K562 (cell line): ENCODE data around the gene SORT1. TPM values are rescaled to one million over a fixed set of nuclear protein-coding genes. Genes with fewer than 3 reads are reported as not detected.
A peak's percentile ranks its signal among the peaks of the same experiment; 100 is the strongest.

Experiments
- ATAC-seq: fragments of 200-7000 bp; cut with Tn5 transposase; 3 replicates; pipeline ENCODE4 v1.9.1; 2020; ENCODE audit warnings: moderate library complexity
- BruUV-seq: library from RNA; stranded (reverse); fragments of 400-500 nt; replicated peaks from 2 replicates; lab custom pipeline; 2021; lab: Mats Ljungman, UMichigan
- CTCF ChIA-PET: fragments of 300-600 bp; formaldehyde crosslinking; extraction: SDS; loops from one replicate; lab custom pipeline; 2021; ENCODE audit warnings: low intra/inter-chr PET ratio; lab: Yijun Ruan, JAX
- POLR2A ChIA-PET: fragments of 300-600, 350-650 bp; sonication (Branson Sonifier 250); formaldehyde crosslinking; extraction: SDS; loops from one replicate; lab custom pipeline; 2021; ENCODE audit warnings: antibody characterized with exemption, inconsistent platforms; lab: Yijun Ruan, JAX
- DNase-seq, 4 experiments: peaks; one replicate each; pipeline versions ENCODE4 v3.0.0 to v3.0.0-alpha.2; 2011 to 2018; ENCODE audit warnings: low spot score in 3 of 4, mixed read lengths in 3 of 4; ENCODE audit errors: extremely low read depth in 1 of 4
- FAIRE-seq: peaks from 2 replicates; lab custom pipeline; 2011; peaks lifted over from hg19 to GRCh38; lab: Jason Lieb, UNC
- H2AFZ ChIP-seq: 2 replicates; pipeline ENCODE4 v1.6.0; 2011; ENCODE audit warnings: low read depth, low read length, control low read depth, inconsistent platforms
- H3K27ac ChIP-seq: fragments of 200-600 bp; 3 replicates; pipeline ENCODE4 v1.8.0; 2011; ENCODE audit warnings: low read depth, mild to moderate bottlenecking, control low read depth, inconsistent platforms, low read length, moderate library complexity, mixed read lengths; ENCODE audit errors: extremely low read depth
- H3K27me3 ChIP-seq, 2 experiments: fragments of 300-600 bp in 1 of 2; 2 replicates in 1 of 2; 3 replicates in 1 of 2; pipeline versions ENCODE4 v1.6.0 to v1.8.0; 2011; ENCODE audit warnings: inconsistent platforms in 2 of 2, low read length in 2 of 2, mild to moderate bottlenecking in 1 of 2, mixed read lengths in 1 of 2, moderate library complexity in 1 of 2; ENCODE audit not compliant: control insufficient read depth in 2 of 2, insufficient read depth in 2 of 2
- H3K36me3 ChIP-seq: fragments of 300-600 bp; 3 replicates; pipeline ENCODE4 v1.8.0; 2011; ENCODE audit warnings: mild to moderate bottlenecking, low read length, inconsistent platforms; ENCODE audit not compliant: control insufficient read depth, insufficient read depth
- H3K4me1 ChIP-seq, 2 experiments: fragments of 200-600 bp in 1 of 2; replicated peaks in 1 of 2; 2 replicates in 1 of 2; 3 replicates in 1 of 2; pipeline versions ENCODE4 v1.5.1 to v1.8.0; 2011; ENCODE audit warnings: inconsistent platforms in 2 of 2, low read length in 2 of 2, mild to moderate bottlenecking in 1 of 2, mixed read lengths in 1 of 2, moderate library complexity in 1 of 2; ENCODE audit not compliant: control insufficient read depth in 2 of 2, insufficient read depth in 2 of 2
- H3K4me2 ChIP-seq: 2 replicates; pipeline ENCODE4 v1.6.1; 2011; ENCODE audit warnings: low read length, control low read depth, inconsistent platforms, mixed read lengths; ENCODE audit not compliant: insufficient read depth
- H3K4me3 ChIP-seq: fragments of 200-600 bp; sonication (generic), shearing (Covaris generic); 2 replicates; pipeline ENCODE4 v1.5.1; 2016; ENCODE audit warnings: control low read depth, inconsistent platforms
- H3K79me2 ChIP-seq: fragments of 200-600 bp; 3 replicates; pipeline ENCODE4 v1.8.0; 2011; ENCODE audit warnings: low read length, inconsistent platforms; ENCODE audit not compliant: control insufficient read depth, insufficient read depth
- H3K9ac ChIP-seq, 2 experiments: 2 replicates each; pipeline versions ENCODE4 v1.6.0 to v1.6.1; 2011; ENCODE audit warnings: low read depth in 2 of 2, low read length in 2 of 2, control low read depth in 1 of 2, inconsistent platforms in 1 of 2, mild to moderate bottlenecking in 1 of 2, mixed read lengths in 1 of 2; ENCODE audit not compliant: insufficient read depth in 1 of 2
- H3K9me1 ChIP-seq: one replicate; pipeline ENCODE4 v1.6.0; 2011; ENCODE audit warnings: inconsistent platforms, mild to moderate bottlenecking, low read length, moderate library complexity; ENCODE audit not compliant: control insufficient read depth, insufficient read depth
- H3K9me3 ChIP-seq: replicated peaks from 2 replicates; pipeline ENCODE4 v1.5.1; 2011; ENCODE audit warnings: low read depth, low read length, inconsistent platforms; ENCODE audit not compliant: control insufficient read depth, insufficient read depth
- H4K20me1 ChIP-seq: replicated peaks from 2 replicates; pipeline ENCODE4 v1.6.1; 2011; ENCODE audit warnings: low read length, inconsistent platforms, mixed read lengths; ENCODE audit not compliant: control insufficient read depth, insufficient read depth
- BCOR ChIP-seq: fragments of 450-650 bp; IDR thresholded peaks from 2 replicates; pipeline ENCODE4 v1.6.1; 2016
- EGR1 ChIP-seq: fragments of 450-650 bp; conservative IDR thresholded peaks from 2 replicates; pipeline ENCODE4 v1.6.1; 2017; ENCODE audit warnings: mild to moderate bottlenecking
- GTF2F1 ChIP-seq: IDR thresholded peaks from 2 replicates; pipeline ENCODE4 v1.6.1; 2011; ENCODE audit warnings: low read depth, low read length, improper control_type of control experiment
- KLF6 ChIP-seq: fragments of 250-450 bp; sonication (Bioruptor Pico); IDR thresholded peaks from 2 replicates; pipeline ENCODE4 v1.4.0; 2020; ENCODE audit warnings: mild to moderate bottlenecking, moderate library complexity, borderline replicate concordance
- MTA3 ChIP-seq: fragments of 450-650 bp; formaldehyde crosslinking; IDR thresholded peaks from 2 replicates; pipeline ENCODE4 v1.6.1; 2017; ENCODE audit warnings: mild to moderate bottlenecking, borderline replicate concordance
- PHB ChIP-seq: fragments of 250-450 bp; sonication (Bioruptor Pico); IDR thresholded peaks from 2 replicates; pipeline ENCODE4 v1.5.0; 2021
- POLR2AphosphoS5 ChIP-seq: IDR thresholded peaks from 2 replicates; pipeline ENCODE4 v1.6.1; 2011; ENCODE audit warnings: mild to moderate bottlenecking, low read depth, low read length, moderate library complexity; ENCODE audit not compliant: control insufficient read depth, insufficient read depth
- RCOR1 ChIP-seq, 2 experiments: IDR thresholded peaks; 2 replicates each; pipeline ENCODE4 v1.6.1; 2012; ENCODE audit warnings: low read depth in 2 of 2, low read length in 2 of 2, borderline replicate concordance in 1 of 2, improper control_type of control experiment in 1 of 2
- RFX5 ChIP-seq: IDR thresholded peaks from 2 replicates; pipeline ENCODE4 v1.6.1; 2011; ENCODE audit warnings: low read depth, mild to moderate bottlenecking, improper control_type of control experiment, low read length
- SAFB2 ChIP-seq: fragments of 200-400 bp; formaldehyde crosslinking; IDR thresholded peaks from 2 replicates; pipeline ENCODE4 v1.6.1; 2018; ENCODE audit warnings: borderline replicate concordance, low read length, low read depth, moderate library complexity; ENCODE audit not compliant: severe bottlenecking
- SMAD2 ChIP-seq: fragments of 150-350 bp; IDR thresholded peaks from 2 replicates; pipeline ENCODE4 v1.6.1; 2014; ENCODE audit warnings: low read depth, mild to moderate bottlenecking, low read length
- SRSF1 ChIP-seq: fragments of 200-400 bp; formaldehyde crosslinking; IDR thresholded peaks from 2 replicates; pipeline ENCODE4 v1.6.1; 2017; ENCODE audit warnings: mild to moderate bottlenecking, low read depth, low read length, moderate library complexity
- SRSF9 ChIP-seq: fragments of 200-400 bp; formaldehyde crosslinking; IDR thresholded peaks from 2 replicates; pipeline ENCODE4 v1.6.1; 2017; ENCODE audit warnings: low read depth, low read length, borderline replicate concordance
- TCF3 ChIP-seq: sonication (generic); formaldehyde crosslinking; IDR thresholded peaks from 2 replicates; pipeline ENCODE4 v1.4.0; 2020; ENCODE audit warnings: mild to moderate bottlenecking, missing genetic modification reagents
- ZNF23 ChIP-seq: fragments of 250-450 bp; sonication (Bioruptor Pico); IDR thresholded peaks from 2 replicates; pipeline ENCODE4 v1.4.0; 2020; ENCODE audit warnings: mild to moderate bottlenecking
- ZNF408 ChIP-seq: fragments of 250-450 bp; sonication (Bioruptor Pico); IDR thresholded peaks from 2 replicates; pipeline ENCODE4 v1.4.0; 2020; ENCODE audit warnings: low read depth, mild to moderate bottlenecking, moderate library complexity
- ZNF444 ChIP-seq: fragments of 250-450 bp; sonication (Bioruptor Pico); IDR thresholded peaks from 2 replicates; pipeline ENCODE4 v1.4.0; 2020; ENCODE audit warnings: mild to moderate bottlenecking, moderate library complexity
- ZNF668 ChIP-seq: fragments of 250-450 bp; sonication (Bioruptor Pico); IDR thresholded peaks from 2 replicates; pipeline ENCODE4 v1.8.0; 2022; ENCODE audit warnings: mild to moderate bottlenecking, inconsistent platforms
- WGBS: fragments of 100-300 bp; shearing (Covaris generic); methylation state at CpG from one replicate; pipeline ENCODE4 v1.1.6; 2016; ENCODE audit warnings: low coverage, mixed read lengths; ENCODE audit not compliant: insufficient coverage; ENCODE audit errors: missing lambda C conversion rate; 5-methylcytosine and 5-hydroxymethylcytosine counted together
- in situ Hi-C: fragments of 300-500 bp; cut with MboI; formaldehyde crosslinking; loops from 4 replicates; pipeline ENCODE4 v1.15.0; 2018; ENCODE audit warnings: inconsistent platforms, mixed read lengths
- intact Hi-C: fragments of 100-400 bp; cut with micrococcal nuclease; formaldehyde crosslinking; loops from 2 replicates; pipeline ENCODE4 v1.14.2; 2022
- polyA plus RNA-seq, 8 experiments: library from polyadenylated mRNA; depleted of rRNA in 4 of 8; stranded (reverse) in 5 of 8; unstranded in 3 of 8; fragments of >200 nt; fragmentation: Nextera tagmentation in 2 of 8; fragmentation: Illumina TruSeq in 1 of 8; extraction: Ambion mirVana in 2 of 8; extraction: Trizol in 1 of 8; gene quantifications; 2 replicates each; pipeline versions ENCODE4 v1.2.1 to v1.2.3, GENCODE V29; 2011 to 2014; ENCODE audit warnings: inconsistent platforms in 1 of 8, missing spikeins in 1 of 8
- total RNA-seq, 7 experiments: library from RNA; depleted of rRNA in 6 of 7; stranded (reverse); fragments of >200 nt in 6 of 7; fragmentation: Illumina TruSeq in 2 of 7; extraction: Trizol in 2 of 7; gene quantifications; 2 replicates each; pipeline versions ENCODE4 v1.2.1 to v1.2.3, GENCODE V29; 2011 to 2021; ENCODE audit warnings: low replicate concordance in 1 of 7
- TF ChIP-seq, protein P1 (sequence below): fragments of 450-650 bp; formaldehyde crosslinking; conservative IDR thresholded peaks from 2 replicates; pipeline ENCODE4 v1.4.0; 2022; ENCODE audit warnings: mild to moderate bottlenecking, missing genetic modification characterization
- TF ChIP-seq, protein P2 (sequence below): IDR thresholded peaks from 3 replicates; pipeline ENCODE4 v1.6.1; 2011; ENCODE audit warnings: borderline replicate concordance, mild to moderate bottlenecking, moderate library complexity; ENCODE audit not compliant: insufficient read length; ENCODE audit errors: extremely low read depth

The SORT1 gene
- total and polyA plus RNA-seq, 9 of the 15 experiments (the other 6 are each of a cell fraction or from before 2014, with no cell fraction given): 27.4 to 112 (median 65.0) TPM

DNA sequence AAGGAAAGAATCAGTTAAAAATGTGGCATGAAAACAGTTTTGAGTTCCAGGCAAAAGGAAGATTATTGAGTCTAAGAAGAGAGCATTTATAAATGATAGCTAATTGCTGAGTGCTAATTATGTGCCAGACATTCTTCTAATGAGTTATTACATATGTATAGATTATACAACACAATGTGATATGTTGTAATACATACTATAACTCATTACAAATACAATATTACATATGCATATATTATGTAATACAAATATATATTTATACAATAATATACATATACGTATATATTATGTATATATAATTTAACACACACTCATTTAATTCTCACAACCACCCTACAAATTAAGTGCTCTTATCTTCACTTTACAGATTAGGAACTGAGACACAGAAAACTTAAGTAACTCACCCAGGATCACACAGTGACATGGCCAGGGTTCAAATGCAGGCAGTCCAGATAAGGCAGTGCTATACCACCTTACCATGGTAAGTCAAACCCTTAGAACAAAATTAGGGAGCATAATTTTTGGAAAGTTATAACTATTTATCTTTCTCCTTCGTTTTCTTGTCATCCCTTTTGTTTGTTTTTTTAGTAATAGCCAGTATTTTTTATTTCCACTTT, 4.0 kb downstream of the SORT1 start:
- peak overlapping the region; percentile 92 for H3K27ac ChIP-seq
- peak overlapping the region; percentile 75 for H2AFZ ChIP-seq
- ATAC-seq: no peak
- peaks cover 41 to 70% of the 10 kb centered on the region in 2 experiments for H3K4me1 ChIP-seq
- ChIA-PET POLR2A (interaction anchor here (0.7 to 1.9 kb wide), 4 partner anchors 8 to 104 kb away, joined by 3 to 5 read pairs (median 3); no protein-coding TSS in a partner anchor), CTCF (no interaction called here)
- H3K27me3 ChIP-seq: no peaks in the 10 kb centered on the region
- intact Hi-C loops: loop anchor here (1.0 kb wide), 1 partner anchor 192 kb away; no protein-coding TSS in a partner anchor
- no peaks in the 10 kb centered on the region for H3K9me3 ChIP-seq
- in situ Hi-C loops: no loop called here
- H3K9me1 ChIP-seq: no peaks in the 10 kb centered on the region
- peak overlapping the region; percentile 35 for H3K4me3 ChIP-seq
- FAIRE-seq: no peak
- no peaks in the 10 kb centered on the region for H4K20me1 ChIP-seq
- H3K79me2 ChIP-seq: peaks cover 88% of the 10 kb centered on the region
- WGBS: 5% methylated on average over 2 of the region's 2 CpGs
- peak overlapping the region; percentile 93 for H3K4me2 ChIP-seq
- peak overlapping the region in 1 of 2 experiments; percentile 86; a peak in 2 of 4 replicates for H3K9ac ChIP-seq
- H3K36me3 ChIP-seq: peaks cover 22% of the 10 kb centered on the region
- BruUV-seq: no TSS peak
- peak in 1 of 4 experiments; percentile 59 for DNase-seq
- TF ChIP-seq ZNF444 (CRISPR knock-in tag) (no peak), BCOR (peak; percentile 73; the same call in 1 of the 2 replicates), SRSF9 (no peak), GTF2F1 (no peak), TCF3 (0 out of 2 replicates have a peak, but pooled peaks have one; percentile 12), MTA3 (no peak), SRSF1 (no peak), RFX5 (peak; percentile 58; the same call in 1 of the 2 replicates), ZNF23 (CRISPR knock-in tag) (no peak), KLF6 (CRISPR knock-in tag) (no peak), ZNF668 (CRISPR knock-in tag) (no peak), POLR2AphosphoS5 (no peak), EGR1 (no peak), SMAD2 (no peak), SAFB2 (no peak), PHB (CRISPR knock-in tag) (no peak), ZNF408 (CRISPR knock-in tag) (no peak), RCOR1 (IDR thresholded peaks at IDR 0.05; ENCODE audit: borderline replicate concordance in 1 of 2, low read depth in 2 of 2, low read length in 2 of 2) (peak in 1 of 2 experiments; percentile 59; a peak in 1 of 4 replicates)
- TF ChIP-seq, protein P1, sequence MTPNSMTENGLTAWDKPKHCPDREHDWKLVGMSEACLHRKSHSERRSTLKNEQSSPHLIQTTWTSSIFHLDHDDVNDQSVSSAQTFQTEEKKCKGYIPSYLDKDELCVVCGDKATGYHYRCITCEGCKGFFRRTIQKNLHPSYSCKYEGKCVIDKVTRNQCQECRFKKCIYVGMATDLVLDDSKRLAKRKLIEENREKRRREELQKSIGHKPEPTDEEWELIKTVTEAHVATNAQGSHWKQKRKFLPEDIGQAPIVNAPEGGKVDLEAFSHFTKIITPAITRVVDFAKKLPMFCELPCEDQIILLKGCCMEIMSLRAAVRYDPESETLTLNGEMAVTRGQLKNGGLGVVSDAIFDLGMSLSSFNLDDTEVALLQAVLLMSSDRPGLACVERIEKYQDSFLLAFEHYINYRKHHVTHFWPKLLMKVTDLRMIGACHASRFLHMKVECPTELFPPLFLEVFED: no peak
- TF ChIP-seq, protein P2, sequence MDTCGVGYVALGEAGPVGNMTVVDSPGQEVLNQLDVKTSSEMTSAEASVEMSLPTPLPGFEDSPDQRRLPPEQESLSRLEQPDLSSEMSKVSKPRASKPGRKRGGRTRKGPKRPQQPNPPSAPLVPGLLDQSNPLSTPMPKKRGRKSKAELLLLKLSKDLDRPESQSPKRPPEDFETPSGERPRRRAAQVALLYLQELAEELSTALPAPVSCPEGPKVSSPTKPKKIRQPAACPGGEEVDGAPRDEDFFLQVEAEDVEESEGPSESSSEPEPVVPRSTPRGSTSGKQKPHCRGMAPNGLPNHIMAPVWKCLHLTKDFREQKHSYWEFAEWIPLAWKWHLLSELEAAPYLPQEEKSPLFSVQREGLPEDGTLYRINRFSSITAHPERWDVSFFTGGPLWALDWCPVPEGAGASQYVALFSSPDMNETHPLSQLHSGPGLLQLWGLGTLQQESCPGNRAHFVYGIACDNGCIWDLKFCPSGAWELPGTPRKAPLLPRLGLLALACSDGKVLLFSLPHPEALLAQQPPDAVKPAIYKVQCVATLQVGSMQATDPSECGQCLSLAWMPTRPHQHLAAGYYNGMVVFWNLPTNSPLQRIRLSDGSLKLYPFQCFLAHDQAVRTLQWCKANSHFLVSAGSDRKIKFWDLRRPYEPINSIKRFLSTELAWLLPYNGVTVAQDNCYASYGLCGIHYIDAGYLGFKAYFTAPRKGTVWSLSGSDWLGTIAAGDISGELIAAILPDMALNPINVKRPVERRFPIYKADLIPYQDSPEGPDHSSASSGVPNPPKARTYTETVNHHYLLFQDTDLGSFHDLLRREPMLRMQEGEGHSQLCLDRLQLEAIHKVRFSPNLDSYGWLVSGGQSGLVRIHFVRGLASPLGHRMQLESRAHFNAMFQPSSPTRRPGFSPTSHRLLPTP: no peak
